MCF 10A (cell line): Measurements from ENCODE around the gene PBX1. TPM values are rescaled to one million over a fixed set of nuclear protein-coding genes. Genes with fewer than 3 reads are reported as not detected.

Source experiments
- BruUV-seq: library from RNA; stranded (reverse); fragments of 400-500 nt; replicated peaks from 2 replicates; lab custom pipeline; 2021; lab: Mats Ljungman, UMichigan
- CTCF ChIA-PET: fragments of 300-600 bp; sonication (Branson Sonifier 250); formaldehyde crosslinking; extraction: SDS; loops from one replicate; lab custom pipeline; 2021; ENCODE audit warnings: antibody characterized with exemption, inconsistent platforms; lab: Yijun Ruan, JAX
- POLR2A ChIA-PET: fragments of 300-600, 350-650 bp; sonication (Branson Sonifier 250); formaldehyde crosslinking; extraction: SDS; loops from one replicate; lab custom pipeline; 2020; ENCODE audit warnings: antibody characterized with exemption, inconsistent platforms; lab: Yijun Ruan, JAX
- DNase-seq: peaks from one replicate; pipeline ENCODE4 v3.0.0-alpha.2; 2018; ENCODE audit not compliant: unreplicated experiment
- H3K27ac Mint-ChIP-seq: one replicate; pipeline ENCODE4 v1.8.0; 2022; ENCODE audit warnings: mild to moderate bottlenecking, low read depth, mixed read lengths; ENCODE audit not compliant: unreplicated experiment
- H3K27me3 Mint-ChIP-seq: one replicate; pipeline ENCODE4 v1.8.0; 2022; ENCODE audit warnings: mixed read lengths; ENCODE audit not compliant: insufficient read depth, unreplicated experiment
- H3K36me3 Mint-ChIP-seq: one replicate; pipeline ENCODE4 v1.8.0; 2022; ENCODE audit warnings: mild to moderate bottlenecking, moderate library complexity, mixed read lengths; ENCODE audit not compliant: insufficient read depth, unreplicated experiment
- H3K4me1 Mint-ChIP-seq: one replicate; pipeline ENCODE4 v1.8.0; 2022; ENCODE audit warnings: mixed read lengths; ENCODE audit not compliant: insufficient read depth, unreplicated experiment
- H3K4me3 Mint-ChIP-seq: one replicate; pipeline ENCODE4 v1.8.0; 2022; ENCODE audit warnings: mild to moderate bottlenecking, moderate library complexity, mixed read lengths; ENCODE audit not compliant: unreplicated experiment
- H3K9me3 Mint-ChIP-seq: one replicate; pipeline ENCODE4 v1.8.0; 2022; ENCODE audit warnings: mixed read lengths; ENCODE audit not compliant: unreplicated experiment
- CTCF ChIP-seq: fragments of 200-600 bp; IDR thresholded peaks from one replicate; pipeline ENCODE4 v1.8.0; 2022; ENCODE audit warnings: antibody characterized with exemption, mild to moderate bottlenecking; ENCODE audit not compliant: unreplicated experiment
- intact Hi-C: fragments of 100-400 bp; cut with micrococcal nuclease; formaldehyde crosslinking; loops from 2 replicates; pipeline ENCODE4 v1.14.1; 2022
- total RNA-seq: library from RNA; stranded (reverse); gene quantifications from 2 replicates; pipeline ENCODE4 v1.2.3, GENCODE V29; 2022

The PBX1 gene
- total RNA-seq, 1 experiment from 2014 or later = 5.8 TPM

- intact Hi-C loops = no loop called here
- no peaks in the 10 kb centered on the region for H3K4me1 Mint-ChIP-seq
- CTCF ChIA-PET = interaction anchor here (0.7 kb wide), 1 partner anchor 311 kb away, joined by 3 read pairs; no protein-coding TSS in a partner anchor
- no peak overlapping the region for H3K4me3 Mint-ChIP-seq
- no peaks in the 10 kb centered on the region for H3K27me3 Mint-ChIP-seq
- DNase-seq = no peak
- H3K27ac Mint-ChIP-seq = no peak overlapping the region
- BruUV-seq = no TSS peak
- H3K36me3 Mint-ChIP-seq = no peaks in the 10 kb centered on the region
- TF ChIP-seq CTCF = no peak
- H3K9me3 Mint-ChIP-seq = no peaks in the 10 kb centered on the region
- POLR2A ChIA-PET = no interaction called here
These were observed 284.9 kb downstream of the PBX1 start for GRCh38 chr1:164843743-164844500.

- no peaks in the 10 kb centered on the region for H3K4me1 Mint-ChIP-seq
- intact Hi-C loops = no loop called here
- no TSS peak for BruUV-seq
- DNase-seq = no peak
- H3K4me3 Mint-ChIP-seq = no peak overlapping the region
- H3K36me3 Mint-ChIP-seq = no peaks in the 10 kb centered on the region
- no peak for TF ChIP-seq CTCF
- no peak overlapping the region for H3K27ac Mint-ChIP-seq
- ChIA-PET CTCF (interaction anchor here (0.5 to 0.6 kb wide), 4 partner anchors 123 to 611 kb away, joined by 3 to 4 read pairs (median 3); no protein-coding TSS in a partner anchor), POLR2A (no interaction called here)
- no peaks in the 10 kb centered on the region for H3K27me3 Mint-ChIP-seq
- no peaks in the 10 kb centered on the region for H3K9me3 Mint-ChIP-seq
These were observed 288.0 kb downstream of the PBX1 start for GRCh38 chr1:164846731-164847691.

GRCh38 chr1:164853146-164853545, 294.2 kb downstream of the PBX1 start:
- Mint-ChIP-seq H3K4me1 (no peaks in the 10 kb centered on the region), H3K36me3 (no peaks in the 10 kb centered on the region), H3K27ac (no peak overlapping the region), H3K27me3 (no peaks in the 10 kb centered on the region), H3K4me3 (no peak overlapping the region), H3K9me3 (no peaks in the 10 kb centered on the region)
- ChIA-PET POLR2A (interaction anchor here (0.9 kb wide), 1 partner anchor 30 kb away, joined by 3 read pairs; no protein-coding TSS in a partner anchor), CTCF (interaction anchor here (0.6 to 1.2 kb wide), 3 partner anchors 143 to 1324 kb away, joined by 3 to 4 read pairs (median 3); no protein-coding TSS in a partner anchor)
- no TSS peak for BruUV-seq
- DNase-seq = no peak
- intact Hi-C loops = no loop called here
- no peak for TF ChIP-seq CTCF
